K562 (cell line): ENCODE measurements around the gene LRRC71. TPM values are rescaled to one million over a fixed set of nuclear protein-coding genes. Genes with fewer than 3 reads are reported as not detected.

Experiments used
- ATAC-seq: fragments of 200-7000 bp; cut with Tn5 transposase; 3 replicates; pipeline ENCODE4 v1.9.1; 2020; ENCODE audit warnings: moderate library complexity
- BruUV-seq: library from RNA; stranded (reverse); fragments of 400-500 nt; replicated peaks from 2 replicates; lab custom pipeline; 2021; lab: Mats Ljungman, UMichigan
- CTCF ChIA-PET: fragments of 300-600 bp; formaldehyde crosslinking; extraction: SDS; loops from one replicate; lab custom pipeline; 2021; ENCODE audit warnings: low intra/inter-chr PET ratio; lab: Yijun Ruan, JAX
- POLR2A ChIA-PET: fragments of 300-600, 350-650 bp; sonication (Branson Sonifier 250); formaldehyde crosslinking; extraction: SDS; loops from one replicate; lab custom pipeline; 2021; ENCODE audit warnings: antibody characterized with exemption, inconsistent platforms; lab: Yijun Ruan, JAX
- DNase-seq, 4 experiments: peaks; one replicate each; pipeline versions ENCODE4 v3.0.0 to v3.0.0-alpha.2; 2011 to 2018; ENCODE audit warnings: low spot score in 3 of 4, mixed read lengths in 3 of 4; ENCODE audit errors: extremely low read depth in 1 of 4
- FAIRE-seq: peaks from 2 replicates; lab custom pipeline; 2011; peaks lifted over from hg19 to GRCh38; lab: Jason Lieb, UNC
- H2AFZ ChIP-seq: 2 replicates; pipeline ENCODE4 v1.6.0; 2011; ENCODE audit warnings: low read depth, low read length, control low read depth, inconsistent platforms
- H3K27ac ChIP-seq: fragments of 200-600 bp; 3 replicates; pipeline ENCODE4 v1.8.0; 2011; ENCODE audit warnings: low read depth, mild to moderate bottlenecking, control low read depth, inconsistent platforms, low read length, moderate library complexity, mixed read lengths; ENCODE audit errors: extremely low read depth
- H3K27me3 ChIP-seq, 2 experiments: fragments of 300-600 bp in 1 of 2; 2 replicates in 1 of 2; 3 replicates in 1 of 2; pipeline versions ENCODE4 v1.6.0 to v1.8.0; 2011; ENCODE audit warnings: inconsistent platforms in 2 of 2, low read length in 2 of 2, mild to moderate bottlenecking in 1 of 2, mixed read lengths in 1 of 2, moderate library complexity in 1 of 2; ENCODE audit not compliant: control insufficient read depth in 2 of 2, insufficient read depth in 2 of 2
- H3K36me3 ChIP-seq: fragments of 300-600 bp; 3 replicates; pipeline ENCODE4 v1.8.0; 2011; ENCODE audit warnings: mild to moderate bottlenecking, low read length, inconsistent platforms; ENCODE audit not compliant: control insufficient read depth, insufficient read depth
- H3K4me1 ChIP-seq, 2 experiments: fragments of 200-600 bp in 1 of 2; replicated peaks in 1 of 2; 2 replicates in 1 of 2; 3 replicates in 1 of 2; pipeline versions ENCODE4 v1.5.1 to v1.8.0; 2011; ENCODE audit warnings: inconsistent platforms in 2 of 2, low read length in 2 of 2, mild to moderate bottlenecking in 1 of 2, mixed read lengths in 1 of 2, moderate library complexity in 1 of 2; ENCODE audit not compliant: control insufficient read depth in 2 of 2, insufficient read depth in 2 of 2
- H3K4me2 ChIP-seq: 2 replicates; pipeline ENCODE4 v1.6.1; 2011; ENCODE audit warnings: low read length, control low read depth, inconsistent platforms, mixed read lengths; ENCODE audit not compliant: insufficient read depth
- H3K4me3 ChIP-seq: fragments of 200-600 bp; sonication (generic), shearing (Covaris generic); 2 replicates; pipeline ENCODE4 v1.5.1; 2016; ENCODE audit warnings: control low read depth, inconsistent platforms
- H3K79me2 ChIP-seq: fragments of 200-600 bp; 3 replicates; pipeline ENCODE4 v1.8.0; 2011; ENCODE audit warnings: low read length, inconsistent platforms; ENCODE audit not compliant: control insufficient read depth, insufficient read depth
- H3K9ac ChIP-seq, 2 experiments: 2 replicates each; pipeline versions ENCODE4 v1.6.0 to v1.6.1; 2011; ENCODE audit warnings: low read depth in 2 of 2, low read length in 2 of 2, control low read depth in 1 of 2, inconsistent platforms in 1 of 2, mild to moderate bottlenecking in 1 of 2, mixed read lengths in 1 of 2; ENCODE audit not compliant: insufficient read depth in 1 of 2
- H3K9me1 ChIP-seq: one replicate; pipeline ENCODE4 v1.6.0; 2011; ENCODE audit warnings: inconsistent platforms, mild to moderate bottlenecking, low read length, moderate library complexity; ENCODE audit not compliant: control insufficient read depth, insufficient read depth
- H3K9me3 ChIP-seq: replicated peaks from 2 replicates; pipeline ENCODE4 v1.5.1; 2011; ENCODE audit warnings: low read depth, low read length, inconsistent platforms; ENCODE audit not compliant: control insufficient read depth, insufficient read depth
- H4K20me1 ChIP-seq: replicated peaks from 2 replicates; pipeline ENCODE4 v1.6.1; 2011; ENCODE audit warnings: low read length, inconsistent platforms, mixed read lengths; ENCODE audit not compliant: control insufficient read depth, insufficient read depth
- DDX20 ChIP-seq: fragments of 450-650 bp; IDR thresholded peaks from 2 replicates; pipeline ENCODE4 v1.6.1; 2016; ENCODE audit warnings: missing genetic modification characterization, low read depth, mild to moderate bottlenecking, missing compliant biosample characterization, moderate library complexity
- ELF1 ChIP-seq: fragments of 200-800 bp; sonication (Bioruptor generic); IDR thresholded peaks from 2 replicates; pipeline ENCODE4 v1.6.1; 2016; ENCODE audit warnings: missing genetic modification characterization, missing compliant biosample characterization
- HBP1 ChIP-seq: fragments of 450-650 bp; formaldehyde crosslinking; IDR thresholded peaks from 2 replicates; pipeline ENCODE4 v1.4.0; 2022; ENCODE audit warnings: missing genetic modification characterization
- KAT8 ChIP-seq: fragments of 450-650 bp; IDR thresholded peaks from 2 replicates; pipeline ENCODE4 v1.6.1; 2016; ENCODE audit warnings: low read depth, mild to moderate bottlenecking
- KDM2B ChIP-seq: fragments of 250-450 bp; sonication (Bioruptor Pico); IDR thresholded peaks from 2 replicates; pipeline ENCODE4 v1.8.0; 2021; ENCODE audit warnings: mild to moderate bottlenecking, moderate library complexity
- KLF10 ChIP-seq: fragments of 250-450 bp; sonication (Bioruptor Pico); IDR thresholded peaks from 2 replicates; pipeline ENCODE4 v1.6.1; 2021; ENCODE audit warnings: matching md5 sums
- MTA2 ChIP-seq: fragments of 450-650 bp; IDR thresholded peaks from 2 replicates; pipeline ENCODE4 v1.6.1; 2016; ENCODE audit warnings: low read depth
- PURB ChIP-seq: sonication (generic); formaldehyde crosslinking; IDR thresholded peaks from 2 replicates; pipeline ENCODE4 v1.9.0; 2021; ENCODE audit warnings: low read depth, mild to moderate bottlenecking, missing genetic modification reagents
- SMARCA4 ChIP-seq: fragments of 450-650 bp; IDR thresholded peaks from 2 replicates; pipeline ENCODE4 v1.6.1; 2016
- TCF7L2 ChIP-seq: fragments of 150-350 bp; IDR thresholded peaks from 2 replicates; pipeline ENCODE4 v1.6.1; 2016; ENCODE audit warnings: low read depth, mild to moderate bottlenecking, low read length, moderate library complexity
- TFAP4 ChIP-seq: sonication (generic); formaldehyde crosslinking; IDR thresholded peaks from 2 replicates; pipeline ENCODE4 v1.8.0; 2022; ENCODE audit warnings: missing genetic modification reagents, mild to moderate bottlenecking, moderate library complexity, borderline replicate concordance
- TFE3 ChIP-seq: fragments of 450-650 bp; formaldehyde crosslinking; IDR thresholded peaks from 2 replicates; pipeline ENCODE4 v1.4.0; 2020; ENCODE audit warnings: mild to moderate bottlenecking, mixed read lengths
- TRIM24 ChIP-seq, 2 experiments: fragments of 450-650 bp; IDR thresholded peaks; 2 replicates each; pipeline ENCODE4 v1.6.1; 2016
- ZBTB7A ChIP-seq: IDR thresholded peaks from 2 replicates; pipeline ENCODE4 v1.6.1; 2011; ENCODE audit warnings: low read depth, mild to moderate bottlenecking, low read length, moderate library complexity, borderline replicate concordance; ENCODE audit not compliant: control insufficient read depth
- ZNF395 ChIP-seq: fragments of 200-800 bp; sonication (Bioruptor generic); IDR thresholded peaks from 2 replicates; pipeline ENCODE4 v1.6.1; 2017; ENCODE audit warnings: missing genetic modification characterization, missing compliant biosample characterization
- ZNF584 ChIP-seq: fragments of 200-800 bp; sonication (Bioruptor generic); IDR thresholded peaks from 2 replicates; pipeline ENCODE4 v1.6.1; 2016; ENCODE audit warnings: low read depth, mild to moderate bottlenecking, missing genetic modification characterization, missing compliant biosample characterization
- ZNF589 ChIP-seq: fragments of 200-800 bp; sonication (Bioruptor generic); IDR thresholded peaks from 2 replicates; pipeline ENCODE4 v1.6.1; 2016; ENCODE audit warnings: low read depth, missing genetic modification characterization, missing compliant biosample characterization
- WGBS: fragments of 100-300 bp; shearing (Covaris generic); methylation state at CpG from one replicate; pipeline ENCODE4 v1.1.6; 2016; ENCODE audit warnings: low coverage, mixed read lengths; ENCODE audit not compliant: insufficient coverage; ENCODE audit errors: missing lambda C conversion rate; 5-methylcytosine and 5-hydroxymethylcytosine counted together
- in situ Hi-C: fragments of 300-500 bp; cut with MboI; formaldehyde crosslinking; loops from 4 replicates; pipeline ENCODE4 v1.15.0; 2018; ENCODE audit warnings: inconsistent platforms, mixed read lengths
- intact Hi-C: fragments of 100-400 bp; cut with micrococcal nuclease; formaldehyde crosslinking; loops from 2 replicates; pipeline ENCODE4 v1.14.2; 2022
- polyA plus RNA-seq, 8 experiments: library from polyadenylated mRNA; depleted of rRNA in 4 of 8; stranded (reverse) in 5 of 8; unstranded in 3 of 8; fragments of >200 nt; fragmentation: Nextera tagmentation in 2 of 8; fragmentation: Illumina TruSeq in 1 of 8; extraction: Ambion mirVana in 2 of 8; extraction: Trizol in 1 of 8; gene quantifications; 2 replicates each; pipeline versions ENCODE4 v1.2.1 to v1.2.3, GENCODE V29; 2011 to 2014; ENCODE audit warnings: inconsistent platforms in 1 of 8, missing spikeins in 1 of 8
- total RNA-seq, 7 experiments: library from RNA; depleted of rRNA in 6 of 7; stranded (reverse); fragments of >200 nt in 6 of 7; fragmentation: Illumina TruSeq in 2 of 7; extraction: Trizol in 2 of 7; gene quantifications; 2 replicates each; pipeline versions ENCODE4 v1.2.1 to v1.2.3, GENCODE V29; 2011 to 2021; ENCODE audit warnings: low replicate concordance in 1 of 7

The LRRC71 gene
- total and polyA plus RNA-seq, 9 of the 15 experiments (the other 6 are each of a cell fraction or from before 2014, with no cell fraction given), result 0.06 to 1.2 (median 0.51) TPM; not detected in 1

- Histone ChIP-seq H3K9me1 (no peaks in the 10 kb centered on the region), H2AFZ (no peak overlapping the region), H3K4me3 (no peak overlapping the region), H3K4me1 (peaks cover 6 to 21% of the 10 kb centered on the region in 2 experiments), H3K4me2 (no peak overlapping the region), H3K27ac (no peak overlapping the region), H3K79me2 (no peaks in the 10 kb centered on the region), H3K27me3 (no peaks in the 10 kb centered on the region), H3K9ac (no peak overlapping the region), H3K36me3 (peaks cover 32% of the 10 kb centered on the region; the same call in 2 of the 3 replicates), H3K9me3 (no peaks in the 10 kb centered on the region), H4K20me1 (no peaks in the 10 kb centered on the region)
- ChIA-PET POLR2A (interaction anchor here (2.2 kb wide), 1 partner anchor 30 kb away, joined by 8 read pairs; no protein-coding TSS in a partner anchor), CTCF (no interaction called here)
- BruUV-seq, result no TSS peak
- peak; percentile 56 for ATAC-seq
- WGBS, result 58% methylated on average over 3 of the region's 3 CpGs
- peak in 1 of 4 experiments; percentile 22 for DNase-seq
- in situ Hi-C loops, result no loop called here
- FAIRE-seq, result peak; percentile 60
- intact Hi-C loops, result no loop called here
- TF ChIP-seq TRIM24 (IDR thresholded peaks at IDR 0.05), result no peak
- no peak for TF ChIP-seq ZNF589 (CRISPR knock-in tag)
- TF ChIP-seq ZBTB7A, result no peak
- no peak for TF ChIP-seq SMARCA4
- no peak for TF ChIP-seq MTA2
- no peak for TF ChIP-seq DDX20 (tag)
- TF ChIP-seq ZNF395 (CRISPR knock-in tag), result no peak
- no peak for TF ChIP-seq HBP1
- TF ChIP-seq TFAP4 (CRISPR knock-in tag), result no peak
- no peak for TF ChIP-seq ZNF584 (CRISPR knock-in tag)
- TF ChIP-seq TCF7L2, result no peak
- peak; percentile 60; the same call in 1 of the 2 replicates for TF ChIP-seq ELF1 (tag)
- peak; percentile 97 for TF ChIP-seq TFE3 (CRISPR knock-in tag)
- no peak for TF ChIP-seq KLF10
- no peak for TF ChIP-seq KAT8
- TF ChIP-seq KDM2B (CRISPR knock-in tag), result no peak
- no peak for TF ChIP-seq PURB (CRISPR knock-in tag)
Observed at GRCh38 chr1:156963621-156964020, 43.2 kb downstream of the LRRC71 start.
